H1 (cell line): ENCODE results near the gene HS6ST1. TPM values are rescaled to one million over a fixed set of nuclear protein-coding genes. Genes with fewer than 3 reads are reported as not detected.

Experiments
- CTCF ChIA-PET: fragments of 300-600 bp; sonication (Branson Sonifier 250); formaldehyde crosslinking; loops from one replicate; lab custom pipeline; 2021; ENCODE audit not compliant: partially characterized antibody; lab: Charles Lee
- POLR2A ChIA-PET: fragments of 300-600 bp; sonication (Branson Sonifier 250); formaldehyde crosslinking; loops from one replicate; lab custom pipeline; 2021; ENCODE audit warnings: inconsistent platforms; ENCODE audit not compliant: partially characterized antibody; lab: Charles Lee
- DNase-seq, 2 experiments: peaks; one replicate each; pipeline versions ENCODE4 v3.0.0 to v3.0.0-alpha.2; 2010 to 2022; ENCODE audit warnings: low spot score in 2 of 2, low read depth in 1 of 2, mixed read lengths in 1 of 2
- FAIRE-seq: peaks from 2 replicates; lab custom pipeline; 2011; peaks lifted over from hg19 to GRCh38; lab: Jason Lieb, UNC
- H2AFZ ChIP-seq: 2 replicates; pipeline ENCODE4 v1.8.1; 2012; ENCODE audit warnings: low read length, inconsistent platforms
- H2AK5ac ChIP-seq: 2 replicates; pipeline ENCODE4 v1.6.1; 2013; ENCODE audit warnings: low read depth, low read length
- H2BK120ac ChIP-seq: replicated peaks from 2 replicates; pipeline ENCODE3; 2013; ENCODE audit warnings: low read depth, low read length, inconsistent platforms
- H2BK12ac ChIP-seq: 2 replicates; pipeline ENCODE4 v1.6.1; 2013; ENCODE audit warnings: low read depth, low read length
- H2BK15ac ChIP-seq: 2 replicates; pipeline ENCODE4 v1.6.1; 2013; ENCODE audit warnings: low read length
- H2BK20ac ChIP-seq: 2 replicates; pipeline ENCODE4 v1.6.1; 2013; ENCODE audit warnings: low read length
- H2BK5ac ChIP-seq: 2 replicates; pipeline ENCODE4 v1.6.1; 2013; ENCODE audit warnings: low read depth, low read length
- H3K14ac ChIP-seq: 2 replicates; pipeline ENCODE4 v1.6.1; 2013; ENCODE audit warnings: inconsistent platforms; ENCODE audit not compliant: insufficient read length
- H3K18ac ChIP-seq: 2 replicates; pipeline ENCODE4 v1.6.1; 2013; ENCODE audit warnings: low read length; ENCODE audit errors: extremely low read depth
- H3K23ac ChIP-seq: 2 replicates; pipeline ENCODE4 v1.6.1; 2013; ENCODE audit warnings: inconsistent platforms; ENCODE audit not compliant: insufficient read length
- H3K23me2 ChIP-seq: 2 replicates; pipeline ENCODE4 v1.6.1; 2013; ENCODE audit warnings: low read depth, low read length
- H3K27ac ChIP-seq: 2 replicates; pipeline ENCODE4 v1.6.1; 2011; ENCODE audit warnings: low read depth, low read length, inconsistent platforms
- H3K27me3 ChIP-seq, 4 experiments: replicated peaks in 1 of 4; 1 replicate in 1 of 4; 2 replicates in 3 of 4; pipeline versions ENCODE4 v1.6.1 to v1.8.1; 2011 to 2013; ENCODE audit warnings: low read length in 3 of 4, mild to moderate bottlenecking in 3 of 4, inconsistent platforms in 2 of 4, mixed read lengths in 2 of 4, moderate library complexity in 1 of 4; ENCODE audit not compliant: control insufficient read depth in 3 of 4, insufficient read depth in 3 of 4; ENCODE audit errors: extremely low read depth in 1 of 4
- H3K36me3 ChIP-seq, 4 experiments: 2 replicates each; pipeline versions ENCODE4 v1.6.1 to v1.8.1; 2011 to 2013; ENCODE audit warnings: mild to moderate bottlenecking in 4 of 4, low read length in 3 of 4, moderate library complexity in 2 of 4, control low read depth in 1 of 4, inconsistent platforms in 1 of 4; ENCODE audit not compliant: insufficient read depth in 4 of 4, control insufficient read depth in 2 of 4
- H3K4ac ChIP-seq: replicated peaks from 2 replicates; pipeline ENCODE3; 2013; ENCODE audit warnings: low read length, low read depth, mixed read lengths, inconsistent platforms; ENCODE audit not compliant: insufficient read length
- H3K4me1 ChIP-seq, 4 experiments: replicated peaks in 1 of 4; 1 replicate in 1 of 4; 2 replicates in 3 of 4; pipeline versions ENCODE4 v1.6.1 to v1.8.1; 2011 to 2013; ENCODE audit warnings: low read length in 3 of 4, inconsistent platforms in 2 of 4, mixed read lengths in 1 of 4; ENCODE audit not compliant: insufficient read depth in 4 of 4, control insufficient read depth in 3 of 4
- H3K4me2 ChIP-seq, 2 experiments: 2 replicates each; pipeline versions ENCODE4 v1.6.1 to v1.8.1; 2011 to 2013; ENCODE audit warnings: low read depth in 2 of 2, low read length in 2 of 2, control low read depth in 1 of 2, inconsistent platforms in 1 of 2, mild to moderate bottlenecking in 1 of 2; ENCODE audit not compliant: insufficient read depth in 1 of 2
- H3K4me3 ChIP-seq, 4 experiments: fragments of 200-600, 300-600 bp in 1 of 4; sonication (generic), shearing (Covaris generic), sonication (Bioruptor Twin) in 1 of 4; 2 replicates each; pipeline versions ENCODE4 v1.5.1 to v1.8.1; 2011 to 2016; ENCODE audit warnings: low read length in 4 of 4, low read depth in 3 of 4, control low read depth in 2 of 4, inconsistent platforms in 2 of 4, mild to moderate bottlenecking in 2 of 4, mixed read lengths in 1 of 4, moderate library complexity in 1 of 4; ENCODE audit not compliant: insufficient read depth in 2 of 4; ENCODE audit errors: extremely low read depth in 1 of 4
- H3K56ac ChIP-seq: replicated peaks from 2 replicates; pipeline ENCODE3; 2013; ENCODE audit warnings: low read depth, mild to moderate bottlenecking, mixed read lengths, low read length, inconsistent platforms; ENCODE audit not compliant: insufficient read length
- H3K79me1 ChIP-seq: 2 replicates; pipeline ENCODE4 v1.6.1; 2013; ENCODE audit warnings: low read depth, low read length, control low read depth
- H3K79me2 ChIP-seq, 2 experiments: 2 replicates each; pipeline versions ENCODE4 v1.6.1 to v1.8.1; 2012 to 2013; ENCODE audit warnings: low read length in 2 of 2, mild to moderate bottlenecking in 2 of 2, inconsistent platforms in 1 of 2; ENCODE audit not compliant: insufficient read depth in 2 of 2, control insufficient read depth in 1 of 2
- H3K9ac ChIP-seq, 4 experiments: replicated peaks in 1 of 4; 1 replicate in 1 of 4; 2 replicates in 3 of 4; pipeline versions ENCODE4 v1.6.1 to v1.8.1; 2011 to 2013; ENCODE audit warnings: low read depth in 3 of 4, low read length in 3 of 4, control low read depth in 2 of 4, mild to moderate bottlenecking in 2 of 4, moderate library complexity in 2 of 4, inconsistent platforms in 1 of 4; ENCODE audit errors: extremely low read depth in 1 of 4
- H3K9me3 ChIP-seq, 2 experiments: 2 replicates each; pipeline versions ENCODE4 v1.6.1 to v1.8.1; 2012 to 2013; ENCODE audit warnings: mild to moderate bottlenecking in 2 of 2, moderate library complexity in 2 of 2, control low read depth in 1 of 2, inconsistent platforms in 1 of 2, low read depth in 1 of 2, low read length in 1 of 2, mixed read lengths in 1 of 2; ENCODE audit not compliant: insufficient read depth in 2 of 2
- H4K20me1 ChIP-seq, 2 experiments: replicated peaks in 1 of 2; 2 replicates each; pipeline versions ENCODE3 to v1.8.1; 2011 to 2013; ENCODE audit warnings: inconsistent platforms in 2 of 2, low read length in 2 of 2, mild to moderate bottlenecking in 1 of 2; ENCODE audit not compliant: insufficient read depth in 2 of 2, control insufficient read depth in 1 of 2
- H4K5ac ChIP-seq: 2 replicates; pipeline ENCODE4 v1.6.1; 2013; ENCODE audit warnings: low read length, low read depth, mixed read lengths, inconsistent platforms; ENCODE audit not compliant: insufficient read length
- H4K8ac ChIP-seq: 2 replicates; pipeline ENCODE4 v1.8.0; 2013; ENCODE audit warnings: mild to moderate bottlenecking, moderate library complexity, low read length, inconsistent platforms; ENCODE audit not compliant: insufficient read depth; ENCODE audit errors: extremely low read depth
- H4K91ac ChIP-seq: replicated peaks from 2 replicates; pipeline ENCODE3; 2013; ENCODE audit warnings: low read length, mixed read lengths, inconsistent platforms; ENCODE audit not compliant: insufficient read length
- POLR2A ChIP-seq, 2 experiments: IDR thresholded peaks; 1 replicate in 1 of 2; 2 replicates in 1 of 2; pipeline ENCODE4 v1.6.1; 2011; ENCODE audit warnings: low read depth in 2 of 2, low read length in 2 of 2, mild to moderate bottlenecking in 2 of 2; ENCODE audit errors: control extremely low read depth in 1 of 2
- RNF2 ChIP-seq: fragments of 200-900, 300-1000 bp; sonication (generic); IDR thresholded peaks from 2 replicates; pipeline ENCODE4 v1.7.1; 2016; ENCODE audit warnings: borderline replicate concordance, low read depth, mild to moderate bottlenecking, antibody characterized with exemption, low read length; ENCODE audit not compliant: poor library complexity, severe bottlenecking; ENCODE audit errors: missing control alignments
- WGBS, 2 experiments: shearing (Covaris generic) in 1 of 2; methylation state at CpG; one replicate each; pipeline versions ENCODE4 v1.1.6 to v1.1.7; 2013 to 2015; ENCODE audit warnings: low lambda C conversion rate in 2 of 2, mixed read lengths in 2 of 2, inconsistent platforms in 1 of 2, low coverage in 1 of 2, missing lambda C conversion rate in 1 of 2; ENCODE audit not compliant: insufficient replicate concordance in 2 of 2, insufficient coverage in 1 of 2, insufficient read length in 1 of 2; ENCODE audit errors: extremely low coverage in 1 of 2, missing lambda C conversion rate in 1 of 2; 5-methylcytosine and 5-hydroxymethylcytosine counted together
- polyA plus RNA-seq, 7 experiments: library from polyadenylated mRNA; depleted of rRNA in 3 of 7; stranded (reverse) in 5 of 7; unstranded in 2 of 7; fragments of >200 nt in 5 of 7; fragments of 200-250 nt in 2 of 7; gene quantifications; 1 replicate in 5 of 7; 2 replicates in 1 of 7; 4 replicates in 1 of 7; pipeline versions ENCODE4 v1.2.1 to v1.2.3, GENCODE V29; 2011 to 2013; ENCODE audit warnings: missing spikeins in 2 of 7, mixed read lengths in 2 of 7
- total RNA-seq: library from RNA; stranded (reverse); fragmentation: NEBNext Ultra II Directional; extraction: Animal tissue kit (Norgen Biotek cat#: 25700); gene quantifications from 2 replicates; pipeline ENCODE4 v1.2.1, GENCODE V29; 2021
- TF ChIP-seq, protein P1 (sequence below): IDR thresholded peaks from 2 replicates; pipeline ENCODE4 v1.6.1; 2012; ENCODE audit warnings: inconsistent platforms

HS6ST1 gene
- total and polyA plus RNA-seq, 2 of the 8 experiments (the other 6 are each of a cell fraction or from before 2014, with no cell fraction given): 37.4 to 74.6 TPM

DNA sequence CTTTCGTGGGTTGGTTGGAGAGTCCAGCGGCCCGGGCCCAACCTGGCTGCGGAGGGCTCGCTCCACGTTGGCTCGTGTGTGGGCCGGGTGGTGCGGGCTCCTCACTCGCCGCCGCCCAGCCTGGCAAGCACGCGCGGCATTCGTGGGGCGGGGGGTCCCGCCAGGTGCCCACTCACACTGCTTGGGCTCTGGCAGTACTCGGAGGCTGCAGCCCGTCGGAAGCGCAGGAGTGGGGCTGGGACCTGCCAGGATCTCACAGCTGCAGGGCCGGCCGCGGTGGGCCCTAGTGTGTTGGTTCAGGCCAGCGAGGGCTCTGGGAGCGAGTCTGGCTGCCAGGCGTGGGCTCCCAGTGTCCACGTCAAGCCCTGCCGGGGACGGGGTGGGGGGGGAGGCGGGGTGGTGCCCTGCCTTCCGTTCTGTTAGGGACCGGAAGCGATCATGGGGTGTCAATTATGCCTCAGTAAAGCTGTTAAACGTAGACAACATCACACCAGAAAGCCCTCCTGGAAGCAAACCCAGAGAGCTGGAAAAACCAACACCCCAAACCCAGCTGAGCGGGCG is 1.0 kb upstream of the HS6ST1 start:
- no peak overlapping the region for H4K91ac ChIP-seq
- H3K23me2 ChIP-seq: peaks cover 21% of the 10 kb centered on the region; the same call in 1 of the 2 replicates
- no peak overlapping the region for H2AFZ ChIP-seq
- H3K79me1 ChIP-seq: peaks cover 19% of the 10 kb centered on the region
- ChIA-PET CTCF (interaction anchor here (0.7 to 2.1 kb wide), 4 partner anchors 44 to 148 kb away, joined by 3 to 9 read pairs (median 3); no protein-coding TSS in a partner anchor), POLR2A (interaction anchor here (1.4 kb wide), 1 partner anchor 44 kb away, joined by 4 read pairs; no protein-coding TSS in a partner anchor)
- H3K56ac ChIP-seq: no peak overlapping the region
- peak overlapping the region; percentile 27; the same call in 1 of the 2 replicates for H2BK12ac ChIP-seq
- no peak overlapping the region for H3K14ac ChIP-seq
- H2BK5ac ChIP-seq: no peak overlapping the region
- H3K23ac ChIP-seq: no peak overlapping the region
- peak overlapping the region in 3 of 4 experiments; percentile 44 to 79 (median 51); a peak in 4 of 8 replicates for H3K4me3 ChIP-seq
- peaks cover 0 to 3% (median 0%) of the 10 kb centered on the region in 4 experiments; a peak in 2 of 8 replicates for H3K36me3 ChIP-seq
- H3K4ac ChIP-seq: no peak overlapping the region
- H4K20me1 ChIP-seq: peaks cover 23 to 29% of the 10 kb centered on the region in 2 experiments
- H2BK20ac ChIP-seq: no peak overlapping the region
- H4K8ac ChIP-seq: 0 out of 2 replicates have a peak overlapping the region, but pooled peaks have one; percentile 36
- H2AK5ac ChIP-seq: no peak overlapping the region
- FAIRE-seq (no peak), DNase-seq (peak in 1 of 2 experiments; percentile 58)
- no peak overlapping the region for H2BK15ac ChIP-seq
- no peaks in the 10 kb centered on the region for H3K9me3 ChIP-seq
- H3K27me3 ChIP-seq: peaks cover 0 to 23% (median 16%) of the 10 kb centered on the region in 4 experiments; a peak in 5 of 7 replicates
- H3K18ac ChIP-seq: peak overlapping the region; percentile 60; the same call in 1 of the 2 replicates
- peaks cover 26 to 32% of the 10 kb centered on the region in 2 experiments for H3K79me2 ChIP-seq
- peak overlapping the region; percentile 66 to 85 for H3K4me2 ChIP-seq
- 69% methylated on average over 35 of the region's 38 CpGs; no CpG with 5 or more reads in 1 of the 2 experiments for WGBS, 2 experiments
- no peak overlapping the region for H4K5ac ChIP-seq
- no peak overlapping the region for H2BK120ac ChIP-seq
- H3K4me1 ChIP-seq: peaks cover 7 to 41% (median 30%) of the 10 kb centered on the region in 4 experiments
- H3K27ac ChIP-seq: no peak overlapping the region
- H3K9ac ChIP-seq: no peak overlapping the region
- TF ChIP-seq RNF2: no peak
- TF ChIP-seq POLR2A (IDR thresholded peaks at IDR 0.05; ENCODE audit: control extremely low read depth in 1 of 2, low read depth in 2 of 2, low read length in 2 of 2): no peak
- TF ChIP-seq, protein P1, sequence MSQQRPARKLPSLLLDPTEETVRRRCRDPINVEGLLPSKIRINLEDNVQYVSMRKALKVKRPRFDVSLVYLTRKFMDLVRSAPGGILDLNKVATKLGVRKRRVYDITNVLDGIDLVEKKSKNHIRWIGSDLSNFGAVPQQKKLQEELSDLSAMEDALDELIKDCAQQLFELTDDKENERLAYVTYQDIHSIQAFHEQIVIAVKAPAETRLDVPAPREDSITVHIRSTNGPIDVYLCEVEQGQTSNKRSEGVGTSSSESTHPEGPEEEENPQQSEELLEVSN: no peak
